ENCODE data around the gene PIAS4.

PIAS4 gene

GRCh38 chr19:4038661-4039423, 31.3 kb downstream of the PIAS4 start:
- DNase-seq (ENCODE audit: low spot score) (no peak), FAIRE-seq (no peak)

DNA sequence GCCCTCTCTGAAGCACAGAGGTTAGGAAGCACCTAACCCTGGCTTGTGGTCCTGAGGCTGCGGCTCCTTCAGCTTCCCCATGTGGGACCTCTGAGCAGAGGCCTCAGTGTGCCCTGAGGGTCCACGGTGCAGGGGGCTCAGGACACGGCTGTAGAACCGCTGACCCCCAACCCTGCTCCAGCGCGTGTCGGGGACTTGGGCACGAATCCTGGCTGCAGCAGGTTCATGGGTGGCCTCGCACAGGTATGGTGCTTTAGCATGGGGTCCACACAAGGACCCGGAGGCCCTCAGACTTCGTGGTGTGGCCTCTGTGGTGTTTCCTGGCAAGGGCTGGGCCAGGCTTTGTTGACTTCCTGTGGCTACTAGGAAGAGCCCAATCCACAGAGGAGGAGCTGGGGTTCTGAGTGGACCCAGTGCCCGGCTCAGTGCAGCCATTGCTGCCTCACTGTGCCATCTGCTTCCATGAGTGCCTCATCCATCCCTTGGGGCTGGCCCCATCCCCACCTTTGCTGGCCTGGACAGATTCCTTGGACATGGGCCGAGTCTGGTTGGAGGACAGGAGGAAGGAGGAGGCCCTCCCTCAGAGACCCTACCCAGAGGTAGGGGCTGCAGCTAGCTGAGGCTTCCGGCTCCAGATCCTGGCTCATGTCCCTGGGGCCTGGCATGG, 34.7 kb downstream of the PIAS4 start:
- DNase-seq (ENCODE audit: low spot score), result no peak
- no peak for FAIRE-seq

DNA sequence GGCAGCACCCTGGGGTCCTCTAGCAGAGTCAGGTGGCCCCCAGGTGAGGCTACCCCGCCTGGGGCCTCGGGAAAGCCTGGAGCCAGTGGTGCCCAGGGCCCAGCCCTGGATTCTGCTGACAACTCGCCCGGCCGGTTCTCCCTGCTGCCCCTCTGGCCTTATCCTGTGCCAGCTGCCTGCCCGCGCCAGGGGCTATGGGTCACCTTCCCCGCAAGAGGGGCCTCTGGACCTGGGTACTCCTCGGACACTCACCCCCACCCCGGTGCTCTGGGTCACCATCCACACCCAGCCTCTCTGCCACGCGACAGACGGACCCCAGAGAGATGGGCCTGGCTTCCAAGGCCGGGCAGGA, 35.2 kb downstream of the PIAS4 start:
- FAIRE-seq (no peak), DNase-seq (ENCODE audit: low spot score) (no peak)

- no peak for FAIRE-seq
- no peak for DNase-seq (ENCODE audit: low spot score)
Measured at GRCh38 chr19:4043401-4043800, 35.9 kb downstream of the PIAS4 start.

DNA sequence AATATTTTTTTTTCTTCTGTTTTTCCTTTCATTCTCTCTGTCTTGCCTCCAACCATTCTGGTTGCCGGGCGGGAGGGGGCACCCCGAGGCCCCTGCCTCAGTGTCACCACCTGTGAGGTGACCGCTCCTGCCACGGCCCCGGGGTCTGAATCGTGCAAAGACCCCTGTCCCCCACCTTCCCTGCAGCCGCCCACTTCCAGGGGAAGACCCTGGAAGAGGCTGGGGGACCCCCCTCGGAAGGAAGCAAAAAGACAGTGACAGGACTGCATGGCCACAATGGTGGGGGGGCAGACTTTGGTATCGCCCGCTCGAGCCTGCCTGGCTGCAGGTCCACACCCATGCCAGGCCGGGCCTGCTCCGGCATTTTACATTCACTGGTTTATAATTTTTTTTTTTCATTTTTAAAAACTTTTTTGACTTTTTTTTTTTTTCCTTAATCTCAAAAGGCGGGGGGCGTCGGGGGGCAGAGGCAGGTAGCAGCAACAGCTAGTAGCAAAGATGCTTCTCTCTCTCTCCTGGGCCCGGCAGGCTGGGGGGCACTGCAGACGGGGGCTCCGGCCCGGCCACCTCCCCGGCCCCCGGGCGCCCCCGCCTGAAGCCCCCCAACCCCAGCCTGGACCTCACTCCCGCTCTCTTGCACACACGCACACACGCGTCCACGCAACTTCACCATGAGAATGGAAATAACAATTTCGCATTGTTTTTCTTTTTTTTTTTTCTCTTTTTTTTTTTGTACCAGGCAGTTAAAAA, 36.6 kb downstream of the PIAS4 start:
- DNase-seq (ENCODE audit: low spot score), result no peak
- FAIRE-seq, result no peak

GRCh38 chr19:4044990-4045465, 37.5 kb downstream of the PIAS4 start:
- DNase-seq (ENCODE audit: low spot score) (no peak), FAIRE-seq (no peak)

GRCh38 chr19:4045597-4046361, 38.2 kb downstream of the PIAS4 start:
- no peak for DNase-seq (ENCODE audit: low spot score)
- FAIRE-seq, result no peak

DNA sequence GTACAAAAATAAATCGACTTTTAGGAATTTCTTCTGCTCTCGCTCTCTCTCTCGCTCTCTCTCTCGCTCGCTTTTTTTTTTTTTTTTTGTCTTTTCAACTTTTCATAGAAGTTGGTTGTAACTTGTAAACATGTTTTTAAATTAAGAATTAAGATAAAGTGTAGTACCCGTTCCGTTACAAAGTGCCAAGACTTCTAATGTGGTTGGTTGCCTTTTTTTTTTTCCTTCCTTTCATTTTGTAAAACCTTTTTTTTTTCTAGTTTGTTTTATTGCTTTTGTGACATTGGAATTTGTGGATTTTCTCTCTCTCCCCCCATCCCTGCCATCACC, 38.8 kb downstream of the PIAS4 start:
- no peak for DNase-seq (ENCODE audit: low spot score)
- FAIRE-seq, result no peak

- FAIRE-seq (no peak), DNase-seq (ENCODE audit: low spot score) (no peak)
Measured at GRCh38 chr19:4046946-4047683, 39.6 kb downstream of the PIAS4 start.

DNA sequence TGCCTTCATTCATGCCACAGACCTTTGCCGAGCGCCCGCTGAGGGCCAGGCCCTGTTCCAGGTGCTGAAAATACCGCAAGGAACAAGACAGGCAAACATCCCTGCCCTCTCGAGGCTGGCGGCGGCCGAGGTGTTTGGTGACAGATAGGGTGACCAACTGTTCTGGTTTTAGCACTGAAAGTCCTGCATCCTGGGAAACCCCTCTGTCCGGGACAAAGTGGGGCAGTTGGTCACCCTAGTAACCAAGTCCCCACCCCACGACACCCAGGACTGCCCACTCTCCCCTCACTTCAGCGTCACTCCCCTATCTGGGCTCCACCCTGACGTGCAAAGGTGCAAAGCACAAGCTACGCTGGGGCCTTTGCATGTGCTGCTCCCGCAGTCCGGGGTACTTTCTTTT, 41.9 kb downstream of the PIAS4 start:
- FAIRE-seq, result no peak
- DNase-seq (ENCODE audit: low spot score), result no peak

DNA sequence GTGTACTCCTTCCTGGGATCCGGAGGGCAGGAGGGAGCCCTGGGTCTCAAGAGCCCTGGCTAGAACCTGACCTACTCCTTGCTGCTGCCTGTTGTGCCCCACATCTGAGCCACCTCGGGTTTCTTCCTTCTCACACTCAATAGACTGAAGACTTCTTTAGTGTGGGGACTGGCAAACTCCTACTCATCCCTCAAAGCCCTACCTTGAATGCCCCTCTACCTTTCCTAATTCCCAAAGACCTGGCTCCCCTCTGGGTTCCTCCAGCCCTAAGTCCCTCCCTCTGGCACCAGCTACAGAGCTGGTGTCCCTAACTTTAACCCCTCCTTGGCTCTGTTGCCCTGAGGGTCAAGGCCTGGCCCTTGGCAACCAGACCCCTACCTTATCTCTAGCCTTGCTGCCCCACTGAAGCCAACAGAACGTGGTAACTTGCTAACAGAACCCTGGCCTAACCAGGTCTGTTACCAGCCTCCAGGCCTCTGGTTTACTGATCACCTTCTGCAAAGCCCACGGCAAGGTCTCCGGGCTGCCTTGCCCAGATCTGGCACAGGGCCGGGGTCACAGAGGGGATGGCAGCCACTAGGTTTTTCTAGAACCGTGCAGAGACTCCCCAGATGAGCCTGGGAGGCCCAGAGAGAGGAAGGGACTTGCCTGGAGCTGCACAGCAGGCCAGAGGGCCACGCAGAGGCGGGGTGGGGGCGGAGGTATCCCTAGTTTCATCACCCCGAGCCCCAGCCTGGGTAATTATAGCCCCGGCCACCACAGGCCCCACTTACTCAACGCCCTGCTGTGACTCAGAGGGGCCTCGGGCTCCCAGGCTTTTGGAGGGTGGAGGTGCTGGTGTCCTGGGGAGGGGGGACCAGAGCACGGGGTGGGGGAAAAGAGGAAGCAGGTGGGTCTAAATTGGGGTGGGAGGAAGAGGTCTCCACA, 43.9 kb downstream of the PIAS4 start:
- FAIRE-seq (no peak), DNase-seq (ENCODE audit: low spot score) (no peak)

DNA sequence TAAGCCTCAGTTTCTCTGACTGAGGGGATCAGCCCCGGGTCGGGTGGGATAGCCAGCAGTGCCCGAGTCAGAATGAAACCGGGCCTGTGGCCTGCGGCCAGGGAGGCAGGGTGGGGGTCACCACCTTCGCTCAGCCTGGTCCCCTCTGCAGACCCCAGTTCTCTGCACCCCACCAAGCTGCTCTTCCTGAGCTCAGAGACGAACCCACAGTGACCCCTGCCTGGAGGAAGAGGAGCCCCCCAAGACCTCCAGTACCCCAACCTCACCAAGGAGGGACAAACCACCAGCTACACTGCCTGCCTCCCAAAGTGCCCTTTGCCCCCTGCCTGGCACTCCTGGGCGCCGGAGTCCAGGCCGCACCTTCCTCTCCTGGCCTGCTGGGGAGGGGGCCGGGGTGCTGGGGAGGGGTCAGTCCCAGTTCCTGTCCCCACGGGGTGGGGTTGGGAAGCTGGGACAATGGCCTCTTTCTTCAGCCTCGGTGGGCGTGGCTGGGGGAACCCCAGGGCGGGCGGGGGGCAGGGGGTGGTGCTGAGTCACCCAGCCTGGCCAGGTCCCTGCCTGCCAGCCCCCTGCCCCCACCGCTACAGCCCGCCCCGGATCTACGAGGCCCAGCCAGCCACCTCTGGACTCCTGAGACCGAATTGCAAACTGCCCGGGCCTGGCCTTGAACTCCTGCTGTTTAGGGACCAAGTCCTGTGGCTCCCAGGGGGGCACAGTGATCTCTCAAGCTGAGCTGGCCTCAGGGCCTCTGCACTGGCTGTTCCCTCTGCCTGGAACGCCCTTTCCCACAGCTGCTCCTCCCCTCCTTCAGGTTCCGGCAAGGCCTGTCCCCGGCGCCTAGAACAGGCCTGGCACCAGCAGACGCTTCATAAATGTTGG, 44.8 kb downstream of the PIAS4 start:
- DNase-seq (ENCODE audit: low spot score) (no peak), FAIRE-seq (no peak)

DNA sequence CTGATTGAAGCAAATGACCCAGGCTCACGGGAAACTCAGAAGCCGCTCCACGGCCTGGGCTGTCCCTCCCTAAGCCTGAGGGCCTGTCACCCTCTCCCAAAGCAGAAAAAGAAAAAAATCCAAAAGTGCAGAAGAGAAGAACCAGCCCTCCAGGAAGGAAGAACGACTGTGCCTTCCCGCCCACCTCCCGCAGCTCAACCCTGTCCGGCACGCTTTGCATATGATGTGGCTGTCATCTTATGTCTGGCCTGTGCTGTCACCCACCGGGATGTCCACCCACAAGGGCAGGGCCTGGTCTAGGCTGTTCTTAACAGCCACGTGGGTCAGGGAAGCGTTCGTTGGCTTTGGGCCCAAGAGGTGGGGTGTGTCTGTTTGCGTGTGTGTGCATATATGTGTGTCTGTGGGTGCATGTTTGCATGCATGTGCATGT, 45.5 kb downstream of the PIAS4 start:
- FAIRE-seq, result no peak
- DNase-seq (ENCODE audit: low spot score), result no peak

DNA sequence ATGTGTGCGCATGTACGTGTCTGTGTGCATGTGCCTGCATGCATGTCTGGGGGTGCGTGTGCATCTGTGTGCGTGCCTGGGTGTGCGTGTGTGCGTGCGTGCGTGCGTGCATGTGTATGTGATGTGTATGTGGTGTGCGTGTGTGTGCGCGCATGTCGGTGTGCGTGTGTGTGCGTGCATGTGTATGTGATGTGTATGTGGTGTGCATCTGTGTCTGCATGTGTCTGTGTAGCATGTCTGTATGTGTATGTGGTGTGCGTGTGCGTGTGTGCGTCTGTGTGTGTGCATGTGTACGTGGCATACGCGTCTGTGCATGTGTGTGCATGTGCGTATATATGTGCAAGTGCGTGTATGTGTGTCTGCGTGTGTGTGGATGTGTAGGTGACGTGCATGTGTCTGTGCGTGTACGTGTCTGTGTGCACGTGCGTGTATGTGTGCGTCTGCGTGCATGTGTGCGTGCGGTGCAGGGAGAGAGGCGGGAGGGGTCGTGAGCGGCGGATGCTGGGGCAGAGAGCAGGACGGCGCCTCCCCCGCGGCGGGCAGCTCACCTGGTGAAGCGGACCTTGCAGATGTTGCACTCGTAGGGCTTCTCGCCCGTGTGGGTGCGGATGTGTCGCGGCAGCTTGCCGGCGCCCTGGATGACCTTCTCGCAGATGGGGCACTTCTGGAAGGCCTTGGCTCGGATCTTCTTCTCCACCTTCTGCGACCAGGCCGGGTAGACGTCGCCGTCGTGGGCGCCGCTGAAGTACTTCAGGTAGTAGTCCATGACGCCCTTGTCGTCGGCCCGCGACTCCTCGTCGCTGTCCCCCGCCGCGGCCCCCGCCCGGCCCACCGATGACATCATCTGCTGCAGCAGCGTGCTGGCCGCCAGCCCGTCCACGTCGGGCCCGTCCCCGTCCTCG, 46.1 kb downstream of the PIAS4 start:
- no peak for FAIRE-seq

GRCh38 chr19:4054441-4055208, 47.1 kb downstream of the PIAS4 start:
- FAIRE-seq (no peak), DNase-seq (ENCODE audit: low spot score) (no peak)

More for the DNA sequence above, 46.1 kb downstream of the PIAS4 start:
- DNase-seq (ENCODE audit: low spot score), result no peak

DNA sequence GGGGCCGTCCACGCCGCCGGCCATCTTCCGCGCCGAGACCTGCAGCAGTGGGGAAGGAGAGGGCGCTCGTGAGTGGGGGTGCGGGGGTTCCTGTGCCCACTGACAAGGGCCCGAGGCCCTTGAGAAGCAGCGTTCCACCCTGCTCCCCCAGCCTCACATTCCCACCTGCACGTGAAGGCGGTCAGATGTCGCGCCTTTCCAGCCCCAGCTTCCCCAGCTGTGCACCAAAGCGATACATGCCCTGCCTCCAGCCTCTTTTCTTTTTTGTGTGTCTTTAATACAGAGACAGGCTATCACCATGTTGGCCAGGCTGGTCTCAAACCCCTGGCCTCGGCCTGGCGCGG, 47.6 kb downstream of the PIAS4 start:
- FAIRE-seq, result no peak
- no peak for DNase-seq (ENCODE audit: low spot score)
